Trophoblast cell (in vitro differentiated cells and primary cell): ENCODE data around the gene PHF5A.

Experiments
- DNase-seq, 2 donors: peaks; one replicate each; pipeline ENCODE4 v3.0.0-alpha.2; 2016
- H2AFZ ChIP-seq: 2 replicates; pipeline ENCODE4 v1.6.1; 2013; ENCODE audit warnings: low read length, moderate library complexity, mild to moderate bottlenecking; ENCODE audit not compliant: insufficient read depth, poor library complexity
- H2AK5ac ChIP-seq: 2 replicates; pipeline ENCODE4 v1.6.1; 2013; ENCODE audit warnings: mild to moderate bottlenecking, low read length
- H2BK120ac ChIP-seq: 2 replicates; pipeline ENCODE4 v1.6.1; 2013; ENCODE audit warnings: low read length, mild to moderate bottlenecking, moderate library complexity; ENCODE audit not compliant: insufficient read depth, poor library complexity
- H2BK12ac ChIP-seq: 2 replicates; pipeline ENCODE4 v1.6.1; 2013; ENCODE audit warnings: mild to moderate bottlenecking, low read length, moderate library complexity
- H2BK5ac ChIP-seq: 2 replicates; pipeline ENCODE4 v1.6.1; 2013; ENCODE audit warnings: low read length, low read depth, moderate library complexity, mild to moderate bottlenecking; ENCODE audit not compliant: poor library complexity
- H3K14ac ChIP-seq: 2 replicates; pipeline ENCODE4 v1.6.1; 2013; ENCODE audit warnings: mild to moderate bottlenecking, low read length
- H3K18ac ChIP-seq: 2 replicates; pipeline ENCODE4 v1.6.1; 2013; ENCODE audit warnings: mild to moderate bottlenecking, low read length
- H3K23ac ChIP-seq: 2 replicates; pipeline ENCODE4 v1.6.1; 2013; ENCODE audit warnings: low read length
- H3K27ac ChIP-seq: 2 replicates; pipeline ENCODE4 v1.5.1; 2013; ENCODE audit warnings: low read depth, mild to moderate bottlenecking, inconsistent platforms, low read length, moderate library complexity
- H3K27me3 ChIP-seq: 2 replicates; pipeline ENCODE4 v1.6.1; 2013; ENCODE audit warnings: inconsistent platforms, mild to moderate bottlenecking, low read length, moderate library complexity; ENCODE audit not compliant: insufficient read depth
- H3K36me3 ChIP-seq, 2 experiments: 1 replicate in 1 of 2; 2 replicates in 1 of 2; pipeline ENCODE4 v1.6.1; 2013; ENCODE audit warnings: low read length in 2 of 2, mild to moderate bottlenecking in 2 of 2, moderate library complexity in 1 of 2; ENCODE audit not compliant: insufficient read depth in 2 of 2, control insufficient read depth in 1 of 2
- H3K4ac ChIP-seq: 2 replicates; pipeline ENCODE4 v1.6.1; 2013; ENCODE audit warnings: low read depth, mild to moderate bottlenecking, low read length, moderate library complexity
- H3K4me1 ChIP-seq, 2 experiments: 1 replicate in 1 of 2; 2 replicates in 1 of 2; pipeline ENCODE4 v1.6.1; 2013; ENCODE audit warnings: low read length in 2 of 2, mild to moderate bottlenecking in 2 of 2, moderate library complexity in 1 of 2; ENCODE audit not compliant: insufficient read depth in 2 of 2, control insufficient read depth in 1 of 2
- H3K4me2 ChIP-seq: 2 replicates; pipeline ENCODE4 v1.6.1; 2013; ENCODE audit warnings: inconsistent platforms, mild to moderate bottlenecking, low read length, moderate library complexity
- H3K4me3 ChIP-seq: 2 replicates; pipeline ENCODE4 v1.5.1; 2013; ENCODE audit warnings: mild to moderate bottlenecking, low read depth, low read length, inconsistent platforms
- H3K79me1 ChIP-seq: one replicate; pipeline ENCODE4 v1.6.1; 2013; ENCODE audit warnings: low read length
- H3K79me2 ChIP-seq: 2 replicates; pipeline ENCODE4 v1.6.1; 2013; ENCODE audit warnings: low read length, mild to moderate bottlenecking; ENCODE audit not compliant: control insufficient read depth, insufficient read depth, poor library complexity
- H3K9ac ChIP-seq: 2 replicates; pipeline ENCODE4 v1.6.1; 2013; ENCODE audit warnings: mild to moderate bottlenecking, low read length
- H3K9me3 ChIP-seq: 2 replicates; pipeline ENCODE4 v1.6.1; 2013; ENCODE audit warnings: low read depth, mild to moderate bottlenecking, control low read depth, inconsistent platforms, low read length; ENCODE audit not compliant: insufficient read depth
- H4K12ac ChIP-seq: 2 replicates; pipeline ENCODE4 v1.6.1; 2013; ENCODE audit warnings: low read depth, mild to moderate bottlenecking, low read length, moderate library complexity
- H4K8ac ChIP-seq: 2 replicates; pipeline ENCODE4 v1.6.1; 2013; ENCODE audit warnings: low read depth, mild to moderate bottlenecking, low read length, moderate library complexity
- H4K91ac ChIP-seq: one replicate; pipeline ENCODE4 v1.6.1; 2013; ENCODE audit warnings: low read depth, mild to moderate bottlenecking, low read length, moderate library complexity
- WGBS: extraction: QIAGEN DNeasy Blood & Tissue Kit; methylation state at CpG from one replicate; pipeline ENCODE4 v1.1.7; 2013; ENCODE audit warnings: missing lambda C conversion rate; ENCODE audit not compliant: insufficient read length, insufficient coverage; ENCODE audit errors: extremely low coverage; 5-methylcytosine and 5-hydroxymethylcytosine counted together

The PHF5A gene

GRCh38 chr22:41480397-41480735 is 11.9 kb upstream of the PHF5A start:
- no peak overlapping the region for H3K4me3 ChIP-seq
- H4K12ac ChIP-seq = no peak overlapping the region
- H4K91ac ChIP-seq = no peak overlapping the region
- H3K79me1 ChIP-seq = no peaks in the 10 kb centered on the region
- no peaks in the 10 kb centered on the region for H3K79me2 ChIP-seq
- H2BK12ac ChIP-seq = no peak overlapping the region
- H3K4me1 ChIP-seq = peaks cover 0 to 3% of the 10 kb centered on the region in 2 experiments
- H3K9ac ChIP-seq = no peak overlapping the region
- no peaks in the 10 kb centered on the region for H3K9me3 ChIP-seq
- H2BK5ac ChIP-seq = no peak overlapping the region
- no peak overlapping the region for H3K4me2 ChIP-seq
- DNase-seq = no peak
- H2AK5ac ChIP-seq = no peak overlapping the region
- H3K18ac ChIP-seq = no peak overlapping the region
- H3K27me3 ChIP-seq = no peaks in the 10 kb centered on the region
- H3K36me3 ChIP-seq = peaks cover 0 to 3% of the 10 kb centered on the region in 2 experiments
- no peak overlapping the region for H3K27ac ChIP-seq
- H3K4ac ChIP-seq = peak overlapping the region; percentile 39
- WGBS = no CpG with 5 or more reads among the region's 7 CpGs
- H4K8ac ChIP-seq = no peak overlapping the region
- H3K23ac ChIP-seq = no peak overlapping the region
- no peak overlapping the region for H3K14ac ChIP-seq
- no peak overlapping the region for H2BK120ac ChIP-seq
- H2AFZ ChIP-seq = no peak overlapping the region

- Histone ChIP-seq H2BK5ac (no peak overlapping the region), H4K8ac (no peak overlapping the region), H3K9ac (no peak overlapping the region), H4K12ac (no peak overlapping the region), H2BK120ac (no peak overlapping the region), H2AK5ac (no peak overlapping the region), H2AFZ (no peak overlapping the region), H4K91ac (no peak overlapping the region), H3K9me3 (no peaks in the 10 kb centered on the region), H3K36me3 (peaks cover 0 to 3% of the 10 kb centered on the region in 2 experiments), H3K4me2 (no peak overlapping the region), H2BK12ac (no peak overlapping the region), H3K23ac (no peak overlapping the region), H3K79me1 (no peaks in the 10 kb centered on the region), H3K4me3 (no peak overlapping the region), H3K4ac (peak overlapping the region; percentile 39), H3K79me2 (no peaks in the 10 kb centered on the region), H3K14ac (no peak overlapping the region), H3K4me1 (peaks cover 0 to 3% of the 10 kb centered on the region in 2 experiments), H3K27me3 (no peaks in the 10 kb centered on the region), H3K27ac (no peak overlapping the region), H3K18ac (no peak overlapping the region)
- WGBS = no CpG with 5 or more reads among the region's 6 CpGs
- DNase-seq = no peak
These were observed 11.3 kb upstream of the PHF5A start for GRCh38 chr22:41479671-41480396.

GRCh38 chr22:41478891-41479521 is 10.5 kb upstream of the PHF5A start:
- peak overlapping the region; percentile 25 for H3K4ac ChIP-seq
- no peak overlapping the region for H4K91ac ChIP-seq
- no peak overlapping the region for H2AFZ ChIP-seq
- no CpG with 5 or more reads among the region's 7 CpGs for WGBS
- H2BK5ac ChIP-seq = no peak overlapping the region
- H3K4me2 ChIP-seq = no peak overlapping the region
- H3K36me3 ChIP-seq = peaks cover 0 to 3% of the 10 kb centered on the region in 2 experiments
- H4K12ac ChIP-seq = no peak overlapping the region
- H2BK12ac ChIP-seq = no peak overlapping the region
- no peaks in the 10 kb centered on the region for H3K79me1 ChIP-seq
- H2AK5ac ChIP-seq = no peak overlapping the region
- peaks cover 0 to 3% of the 10 kb centered on the region in 2 experiments for H3K4me1 ChIP-seq
- DNase-seq = no peak
- no peak overlapping the region for H3K18ac ChIP-seq
- peaks cover under 1% of the 10 kb centered on the region for H3K79me2 ChIP-seq
- H3K9ac ChIP-seq = no peak overlapping the region
- no peak overlapping the region for H3K23ac ChIP-seq
- no peak overlapping the region for H2BK120ac ChIP-seq
- no peak overlapping the region for H3K27ac ChIP-seq
- no peak overlapping the region for H3K14ac ChIP-seq
- H3K9me3 ChIP-seq = no peaks in the 10 kb centered on the region
- H3K4me3 ChIP-seq = no peak overlapping the region
- H4K8ac ChIP-seq = no peak overlapping the region
- H3K27me3 ChIP-seq = no peaks in the 10 kb centered on the region

GRCh38 chr22:41478473-41478872 is 10.0 kb upstream of the PHF5A start:
- WGBS = no CpG with 5 or more reads among the region's 2 CpGs
- Histone ChIP-seq H2AFZ (no peak overlapping the region), H3K9me3 (no peaks in the 10 kb centered on the region), H2BK5ac (no peak overlapping the region), H3K36me3 (peaks cover 0 to 3% of the 10 kb centered on the region in 2 experiments), H3K23ac (no peak overlapping the region), H3K14ac (no peak overlapping the region), H2BK12ac (no peak overlapping the region), H2AK5ac (no peak overlapping the region), H3K4me2 (no peak overlapping the region), H4K91ac (no peak overlapping the region), H3K27ac (no peak overlapping the region), H3K27me3 (no peaks in the 10 kb centered on the region), H3K4me1 (peaks cover 0 to 3% of the 10 kb centered on the region in 2 experiments), H3K4ac (no peak overlapping the region), H2BK120ac (no peak overlapping the region), H3K79me2 (peaks cover 2% of the 10 kb centered on the region), H4K8ac (no peak overlapping the region), H4K12ac (no peak overlapping the region), H3K18ac (no peak overlapping the region), H3K4me3 (no peak overlapping the region), H3K9ac (no peak overlapping the region), H3K79me1 (no peaks in the 10 kb centered on the region)
- DNase-seq = no peak
